DMS114 treated with DMSO at 0.1 percent for 48 hours (cell line): ENCODE measurements around the gene TSPAN6.

ENCODE experiments used
- DNase-seq: peaks from one replicate; lab custom pipeline; 2025; ENCODE audit not compliant: unreplicated experiment; lab: John Stamatoyannopoulos, UW

TSPAN6 gene

GRCh38 chrX:100591256-100592051 lies 45.2 kb downstream of the TSPAN6 start:
- DNase-seq: no peak

GRCh38 chrX:100587861-100588260 lies 48.7 kb downstream of the TSPAN6 start:
- no peak for DNase-seq

GRCh38 chrX:100586747-100587146 lies 49.9 kb downstream of the TSPAN6 start:
- DNase-seq: no peak

GRCh38 chrX:100584611-100585010 lies 52.0 kb downstream of the TSPAN6 start, which contains the start of gene TNMD:
TNMD (plus strand) TSS chrX:100584936; CDS start chrX:100585019, 83 bp downstream.
- no peak for DNase-seq
